Neural progenitor cell (in vitro differentiated cells): Measurements from ENCODE around the gene DNLZ.

ENCODE experiments used
- CTCF ChIP-seq: fragments of 200-600 bp; sonication (generic); IDR thresholded peaks from 2 replicates; pipeline ENCODE4 v1.5.1; 2017; ENCODE audit warnings: antibody characterized with exemption, mild to moderate bottlenecking
- EZH2 ChIP-seq: fragments of 200-600 bp; sonication (generic); IDR thresholded peaks from 2 replicates; pipeline ENCODE4 v1.6.1; 2017; ENCODE audit warnings: antibody characterized with exemption, mild to moderate bottlenecking, moderate library complexity
- EZH2phosphoT487 ChIP-seq: fragments of 200-600 bp; sonication (generic); IDR thresholded peaks from 2 replicates; pipeline ENCODE4 v1.6.1; 2017; ENCODE audit warnings: antibody characterized with exemption

- TF ChIP-seq CTCF (no peak), EZH2 (no peak), EZH2phosphoT487 (no peak)
Measured at GRCh38 chr9:136355616-136356557, 7.7 kb downstream of the DNLZ start.
